ENCODE measurements around the gene PADI6.

Gene PADI6

GRCh38 chr1:17370618-17371017, 1.4 kb upstream of the PADI6 start:
- Mint-ChIP-seq H3K9me3 (ENCODE audit: low read depth) (no peaks in the 10 kb centered on the region), H3K27ac (no peak overlapping the region), H3K4me1 (ENCODE audit: low read depth) (peaks cover 2% of the 10 kb centered on the region), H3K36me3 (no peaks in the 10 kb centered on the region), H3K4me3 (no peak overlapping the region), H3K27me3 (no peaks in the 10 kb centered on the region)

GRCh38 chr1:17372955-17373354, 959 bp downstream of the PADI6 start:
- Mint-ChIP-seq H3K36me3 (no peaks in the 10 kb centered on the region), H3K27me3 (no peaks in the 10 kb centered on the region)

GRCh38 chr1:17375651-17376050, 3.7 kb downstream of the PADI6 start:
- no peak overlapping the region for H3K27ac Mint-ChIP-seq
- no peaks in the 10 kb centered on the region for H3K9me3 Mint-ChIP-seq (ENCODE audit: low read depth)
- H3K27me3 Mint-ChIP-seq: peaks cover under 1% of the 10 kb centered on the region
- no peaks in the 10 kb centered on the region for H3K36me3 Mint-ChIP-seq
- H3K4me3 Mint-ChIP-seq: no peak overlapping the region
- no peaks in the 10 kb centered on the region for H3K4me1 Mint-ChIP-seq (ENCODE audit: low read depth)

More at GRCh38 chr1:17372955-17373354, 959 bp downstream of the PADI6 start:
- H3K27ac Mint-ChIP-seq: no peak overlapping the region
- peaks cover 2% of the 10 kb centered on the region for H3K4me1 Mint-ChIP-seq (ENCODE audit: low read depth)
- H3K4me3 Mint-ChIP-seq: no peak overlapping the region
- no peaks in the 10 kb centered on the region for H3K9me3 Mint-ChIP-seq (ENCODE audit: low read depth)

- Mint-ChIP-seq H3K27me3 (peaks cover 2% of the 10 kb centered on the region), H3K9me3 (ENCODE audit: low read depth) (no peaks in the 10 kb centered on the region), H3K4me3 (no peak overlapping the region), H3K27ac (no peak overlapping the region), H3K36me3 (no peaks in the 10 kb centered on the region), H3K4me1 (ENCODE audit: low read depth) (no peaks in the 10 kb centered on the region)
Observed at GRCh38 chr1:17377325-17377953, 5.4 kb downstream of the PADI6 start.

GRCh38 chr1:17381161-17381560, 9.2 kb downstream of the PADI6 start:
- Mint-ChIP-seq H3K27me3 (peaks cover 2% of the 10 kb centered on the region), H3K36me3 (no peaks in the 10 kb centered on the region), H3K4me3 (no peak overlapping the region), H3K9me3 (ENCODE audit: low read depth) (no peaks in the 10 kb centered on the region), H3K4me1 (ENCODE audit: low read depth) (no peaks in the 10 kb centered on the region), H3K27ac (no peak overlapping the region)

- Mint-ChIP-seq H3K27ac (no peak overlapping the region), H3K4me3 (no peak overlapping the region), H3K9me3 (ENCODE audit: low read depth) (no peaks in the 10 kb centered on the region), H3K36me3 (no peaks in the 10 kb centered on the region), H3K27me3 (no peaks in the 10 kb centered on the region), H3K4me1 (ENCODE audit: low read depth) (no peaks in the 10 kb centered on the region)
Observed at GRCh38 chr1:17392199-17392740, 20.3 kb downstream of the PADI6 start.

GRCh38 chr1:17393230-17393629, 21.2 kb downstream of the PADI6 start:
- Mint-ChIP-seq H3K9me3 (ENCODE audit: low read depth) (no peaks in the 10 kb centered on the region), H3K27me3 (no peaks in the 10 kb centered on the region), H3K4me3 (no peak overlapping the region), H3K27ac (no peak overlapping the region), H3K4me1 (ENCODE audit: low read depth) (no peaks in the 10 kb centered on the region), H3K36me3 (no peaks in the 10 kb centered on the region)

GRCh38 chr1:17397910-17398695, 26.1 kb downstream of the PADI6 start:
- no peak overlapping the region for H3K27ac Mint-ChIP-seq
- no peaks in the 10 kb centered on the region for H3K27me3 Mint-ChIP-seq
- no peak overlapping the region for H3K4me3 Mint-ChIP-seq
- no peaks in the 10 kb centered on the region for H3K36me3 Mint-ChIP-seq
- no peaks in the 10 kb centered on the region for H3K4me1 Mint-ChIP-seq (ENCODE audit: low read depth)
- H3K9me3 Mint-ChIP-seq (ENCODE audit: low read depth): no peaks in the 10 kb centered on the region

- H3K9me3 Mint-ChIP-seq (ENCODE audit: low read depth): no peaks in the 10 kb centered on the region
- H3K4me1 Mint-ChIP-seq (ENCODE audit: low read depth): no peaks in the 10 kb centered on the region
- H3K36me3 Mint-ChIP-seq: no peaks in the 10 kb centered on the region
- no peak overlapping the region for H3K27ac Mint-ChIP-seq
- H3K27me3 Mint-ChIP-seq: no peaks in the 10 kb centered on the region
- no peak overlapping the region for H3K4me3 Mint-ChIP-seq
Observed at GRCh38 chr1:17400725-17401341, 28.8 kb downstream of the PADI6 start.

- H3K4me3 Mint-ChIP-seq: no peak overlapping the region
- H3K27ac Mint-ChIP-seq: no peak overlapping the region
- no peaks in the 10 kb centered on the region for H3K27me3 Mint-ChIP-seq
- peaks cover 2% of the 10 kb centered on the region for H3K4me1 Mint-ChIP-seq (ENCODE audit: low read depth)
- no peaks in the 10 kb centered on the region for H3K36me3 Mint-ChIP-seq
- H3K9me3 Mint-ChIP-seq (ENCODE audit: low read depth): no peaks in the 10 kb centered on the region
Observed at GRCh38 chr1:17401841-17402240, 29.8 kb downstream of the PADI6 start.

- Mint-ChIP-seq H3K4me3 (no peak overlapping the region), H3K36me3 (no peaks in the 10 kb centered on the region), H3K27ac (no peak overlapping the region), H3K9me3 (ENCODE audit: low read depth) (no peaks in the 10 kb centered on the region), H3K27me3 (no peaks in the 10 kb centered on the region), H3K4me1 (ENCODE audit: low read depth) (peaks cover 4% of the 10 kb centered on the region)
Observed at GRCh38 chr1:17403081-17403480, 31.1 kb downstream of the PADI6 start.

GRCh38 chr1:17404034-17404684, 32.2 kb downstream of the PADI6 start:
- Mint-ChIP-seq H3K9me3 (ENCODE audit: low read depth) (no peaks in the 10 kb centered on the region), H3K27ac (no peak overlapping the region), H3K4me3 (no peak overlapping the region), H3K27me3 (no peaks in the 10 kb centered on the region), H3K36me3 (no peaks in the 10 kb centered on the region), H3K4me1 (ENCODE audit: low read depth) (peaks cover 4% of the 10 kb centered on the region)

GRCh38 chr1:17404820-17405219, 32.8 kb downstream of the PADI6 start:
- Mint-ChIP-seq H3K9me3 (ENCODE audit: low read depth) (no peaks in the 10 kb centered on the region), H3K36me3 (no peaks in the 10 kb centered on the region), H3K27me3 (no peaks in the 10 kb centered on the region), H3K4me1 (ENCODE audit: low read depth) (peaks cover 4% of the 10 kb centered on the region), H3K4me3 (no peak overlapping the region), H3K27ac (no peak overlapping the region)

GRCh38 chr1:17405898-17406759, 34.1 kb downstream of the PADI6 start:
- H3K9me3 Mint-ChIP-seq (ENCODE audit: low read depth): no peaks in the 10 kb centered on the region
- peaks cover 2% of the 10 kb centered on the region for H3K36me3 Mint-ChIP-seq
- no peak overlapping the region for H3K4me3 Mint-ChIP-seq
- H3K4me1 Mint-ChIP-seq (ENCODE audit: low read depth): peaks cover 4% of the 10 kb centered on the region
- H3K27me3 Mint-ChIP-seq: no peaks in the 10 kb centered on the region
- no peak overlapping the region for H3K27ac Mint-ChIP-seq

All from activated naive CD8-positive, alpha-beta T cell (primary cell).